ENCODE measurements around the gene IDH3A.

The IDH3A gene

GRCh38 chr15:78171864-78172472 lies 22.8 kb downstream of the IDH3A start:
- no peak overlapping the region for H3K4me3 ChIP-seq (ENCODE audit: low read depth in 1 of 2, low read length in 2 of 2)
- H3K27me3 ChIP-seq (ENCODE audit: control insufficient read depth in 1 of 2, insufficient read depth in 2 of 2, low read length in 2 of 2) = no peaks in the 10 kb centered on the region
- H3K36me3 ChIP-seq (ENCODE audit: insufficient read depth, low read length) = peaks cover 51% of the 10 kb centered on the region
- no peaks in the 10 kb centered on the region for H3K9me3 ChIP-seq (ENCODE audit: low read length)
- no peak overlapping the region for H3K27ac ChIP-seq (ENCODE audit: low read depth, low read length)
- no peak overlapping the region for H3K9ac ChIP-seq (ENCODE audit: low read length)
- no peaks in the 10 kb centered on the region for H3K4me1 ChIP-seq (ENCODE audit: insufficient read depth, low read length)

GRCh38 chr15:78174401-78174800 lies 25.2 kb downstream of the IDH3A start:
- H3K27ac ChIP-seq (ENCODE audit: low read depth, low read length) = no peak overlapping the region
- no peak overlapping the region for H3K4me3 ChIP-seq (ENCODE audit: low read depth in 1 of 2, low read length in 2 of 2)
- peaks cover 30% of the 10 kb centered on the region for H3K36me3 ChIP-seq (ENCODE audit: insufficient read depth, low read length)
- H3K9ac ChIP-seq (ENCODE audit: low read length) = no peak overlapping the region
- no peaks in the 10 kb centered on the region for H3K4me1 ChIP-seq (ENCODE audit: insufficient read depth, low read length)
- no peaks in the 10 kb centered on the region for H3K9me3 ChIP-seq (ENCODE audit: low read length)
- no peaks in the 10 kb centered on the region for H3K27me3 ChIP-seq (ENCODE audit: control insufficient read depth in 1 of 2, insufficient read depth in 2 of 2, low read length in 2 of 2)

GRCh38 chr15:78175330-78175729 lies 26.2 kb downstream of the IDH3A start:
- Histone ChIP-seq H3K4me1 (ENCODE audit: insufficient read depth, low read length) (no peaks in the 10 kb centered on the region), H3K9ac (ENCODE audit: low read length) (no peak overlapping the region), H3K9me3 (ENCODE audit: low read length) (no peaks in the 10 kb centered on the region), H3K4me3 (ENCODE audit: low read depth in 1 of 2, low read length in 2 of 2) (no peak overlapping the region), H3K27me3 (ENCODE audit: control insufficient read depth in 1 of 2, insufficient read depth in 2 of 2, low read length in 2 of 2) (no peaks in the 10 kb centered on the region), H3K36me3 (ENCODE audit: insufficient read depth, low read length) (peaks cover 21% of the 10 kb centered on the region), H3K27ac (ENCODE audit: low read depth, low read length) (no peak overlapping the region)

- peaks cover 2% of the 10 kb centered on the region for H3K36me3 ChIP-seq (ENCODE audit: insufficient read depth, low read length)
- H3K4me3 ChIP-seq (ENCODE audit: low read depth in 1 of 2, low read length in 2 of 2) = no peak overlapping the region
- no peak overlapping the region for H3K27ac ChIP-seq (ENCODE audit: low read depth, low read length)
- H3K4me1 ChIP-seq (ENCODE audit: insufficient read depth, low read length) = no peaks in the 10 kb centered on the region
- H3K27me3 ChIP-seq (ENCODE audit: control insufficient read depth in 1 of 2, insufficient read depth in 2 of 2, low read length in 2 of 2) = no peaks in the 10 kb centered on the region
- no peaks in the 10 kb centered on the region for H3K9me3 ChIP-seq (ENCODE audit: low read length)
- no peak overlapping the region for H3K9ac ChIP-seq (ENCODE audit: low read length)
Observed at GRCh38 chr15:78177447-78177873, 28.3 kb downstream of the IDH3A start.

- H3K9me3 ChIP-seq (ENCODE audit: low read length) = no peaks in the 10 kb centered on the region
Observed at GRCh38 chr15:78178064-78178463, 28.9 kb downstream of the IDH3A start.

GRCh38 chr15:78179286-78179840 lies 30.2 kb downstream of the IDH3A start:
- Histone ChIP-seq H3K36me3 (ENCODE audit: insufficient read depth, low read length) (no peaks in the 10 kb centered on the region), H3K27ac (ENCODE audit: low read depth, low read length) (no peak overlapping the region), H3K9ac (ENCODE audit: low read length) (no peak overlapping the region), H3K4me1 (ENCODE audit: insufficient read depth, low read length) (no peaks in the 10 kb centered on the region), H3K9me3 (ENCODE audit: low read length) (no peaks in the 10 kb centered on the region), H3K27me3 (ENCODE audit: control insufficient read depth in 1 of 2, insufficient read depth in 2 of 2, low read length in 2 of 2) (no peaks in the 10 kb centered on the region), H3K4me3 (ENCODE audit: low read depth in 1 of 2, low read length in 2 of 2) (no peak overlapping the region)

More at GRCh38 chr15:78178064-78178463, 28.9 kb downstream of the IDH3A start:
- Histone ChIP-seq H3K9ac (ENCODE audit: low read length) (no peak overlapping the region), H3K27me3 (ENCODE audit: control insufficient read depth in 1 of 2, insufficient read depth in 2 of 2, low read length in 2 of 2) (no peaks in the 10 kb centered on the region), H3K4me3 (ENCODE audit: low read depth in 1 of 2, low read length in 2 of 2) (no peak overlapping the region), H3K27ac (ENCODE audit: low read depth, low read length) (no peak overlapping the region), H3K36me3 (ENCODE audit: insufficient read depth, low read length) (no peaks in the 10 kb centered on the region), H3K4me1 (ENCODE audit: insufficient read depth, low read length) (no peaks in the 10 kb centered on the region)

GRCh38 chr15:78179906-78180305 lies 30.7 kb downstream of the IDH3A start:
- Histone ChIP-seq H3K9ac (ENCODE audit: low read length) (no peak overlapping the region), H3K27me3 (ENCODE audit: control insufficient read depth in 1 of 2, insufficient read depth in 2 of 2, low read length in 2 of 2) (no peaks in the 10 kb centered on the region), H3K4me1 (ENCODE audit: insufficient read depth, low read length) (no peaks in the 10 kb centered on the region), H3K36me3 (ENCODE audit: insufficient read depth, low read length) (no peaks in the 10 kb centered on the region), H3K4me3 (ENCODE audit: low read depth in 1 of 2, low read length in 2 of 2) (no peak overlapping the region), H3K9me3 (ENCODE audit: low read length) (no peaks in the 10 kb centered on the region), H3K27ac (ENCODE audit: low read depth, low read length) (no peak overlapping the region)

- no peak overlapping the region for H3K4me3 ChIP-seq (ENCODE audit: low read depth in 1 of 2, low read length in 2 of 2)
- no peaks in the 10 kb centered on the region for H3K4me1 ChIP-seq (ENCODE audit: insufficient read depth, low read length)
- no peak overlapping the region for H3K9ac ChIP-seq (ENCODE audit: low read length)
- no peaks in the 10 kb centered on the region for H3K27me3 ChIP-seq (ENCODE audit: control insufficient read depth in 1 of 2, insufficient read depth in 2 of 2, low read length in 2 of 2)
- no peaks in the 10 kb centered on the region for H3K36me3 ChIP-seq (ENCODE audit: insufficient read depth, low read length)
- H3K27ac ChIP-seq (ENCODE audit: low read depth, low read length) = no peak overlapping the region
- H3K9me3 ChIP-seq (ENCODE audit: low read length) = no peaks in the 10 kb centered on the region
Observed at GRCh38 chr15:78182336-78182700, 33.2 kb downstream of the IDH3A start.

- Histone ChIP-seq H3K4me1 (ENCODE audit: insufficient read depth, low read length) (no peaks in the 10 kb centered on the region), H3K27me3 (ENCODE audit: control insufficient read depth in 1 of 2, insufficient read depth in 2 of 2, low read length in 2 of 2) (no peaks in the 10 kb centered on the region), H3K9me3 (ENCODE audit: low read length) (no peaks in the 10 kb centered on the region), H3K36me3 (ENCODE audit: insufficient read depth, low read length) (no peaks in the 10 kb centered on the region), H3K27ac (ENCODE audit: low read depth, low read length) (no peak overlapping the region), H3K4me3 (ENCODE audit: low read depth in 1 of 2, low read length in 2 of 2) (no peak overlapping the region), H3K9ac (ENCODE audit: low read length) (no peak overlapping the region)
Observed at GRCh38 chr15:78182821-78183220, 33.7 kb downstream of the IDH3A start.

GRCh38 chr15:78192826-78193594 lies 43.8 kb downstream of the IDH3A start:
- Histone ChIP-seq H3K9ac (ENCODE audit: low read length) (no peak overlapping the region), H3K27me3 (ENCODE audit: control insufficient read depth in 1 of 2, insufficient read depth in 2 of 2, low read length in 2 of 2) (no peaks in the 10 kb centered on the region), H3K4me3 (ENCODE audit: low read depth in 1 of 2, low read length in 2 of 2) (no peak overlapping the region), H3K36me3 (ENCODE audit: insufficient read depth, low read length) (no peaks in the 10 kb centered on the region), H3K27ac (ENCODE audit: low read depth, low read length) (no peak overlapping the region), H3K9me3 (ENCODE audit: low read length) (no peaks in the 10 kb centered on the region), H3K4me1 (ENCODE audit: insufficient read depth, low read length) (no peaks in the 10 kb centered on the region)

GRCh38 chr15:78193731-78194567 lies 44.8 kb downstream of the IDH3A start:
- Histone ChIP-seq H3K4me3 (ENCODE audit: low read depth in 1 of 2, low read length in 2 of 2) (no peak overlapping the region), H3K27ac (ENCODE audit: low read depth, low read length) (no peak overlapping the region)

More at GRCh38 chr15:78193731-78194567, 44.8 kb downstream of the IDH3A start:
- no peaks in the 10 kb centered on the region for H3K9me3 ChIP-seq (ENCODE audit: low read length)
- no peak overlapping the region for H3K9ac ChIP-seq (ENCODE audit: low read length)
- no peaks in the 10 kb centered on the region for H3K4me1 ChIP-seq (ENCODE audit: insufficient read depth, low read length)
- no peaks in the 10 kb centered on the region for H3K36me3 ChIP-seq (ENCODE audit: insufficient read depth, low read length)
- H3K27me3 ChIP-seq (ENCODE audit: control insufficient read depth in 1 of 2, insufficient read depth in 2 of 2, low read length in 2 of 2) = no peaks in the 10 kb centered on the region
